ENCODE measurements around the gene BRAP.

DNA sequence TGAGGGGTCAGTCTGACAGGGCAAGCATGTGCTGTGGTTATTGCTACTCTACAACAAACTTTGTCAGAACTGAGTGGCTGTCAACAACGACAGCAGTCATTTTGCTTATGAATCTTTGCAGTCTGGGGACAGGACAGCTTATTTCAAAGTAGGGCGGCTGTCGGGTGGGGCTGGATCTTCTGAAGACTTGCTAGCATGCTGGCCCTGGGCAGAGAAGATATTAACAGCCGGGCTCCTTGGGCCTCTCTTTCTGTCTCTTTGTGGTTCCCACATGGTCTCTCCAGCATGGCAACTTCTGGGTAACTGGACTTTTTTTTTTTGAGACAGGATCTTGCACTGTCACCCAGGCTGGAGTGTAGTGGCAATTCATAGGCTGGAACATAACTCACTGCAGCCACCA is 47.0 kb upstream of the BRAP start:
- TF ChIP-seq CTCF (IDR thresholded peaks at IDR 0.05 in 8 of 11, conservative IDR thresholded peaks at IDR 0.05 in 3 of 11) (no peak), POLR2A (IDR thresholded peaks at IDR 0.05) (no peak)

Measured in spleen (tissue), 7 donors.